ENCODE measurements around the gene TLR3.
A peak's percentile ranks its signal among the peaks of the same experiment; 100 is the strongest.

The TLR3 gene

DNA sequence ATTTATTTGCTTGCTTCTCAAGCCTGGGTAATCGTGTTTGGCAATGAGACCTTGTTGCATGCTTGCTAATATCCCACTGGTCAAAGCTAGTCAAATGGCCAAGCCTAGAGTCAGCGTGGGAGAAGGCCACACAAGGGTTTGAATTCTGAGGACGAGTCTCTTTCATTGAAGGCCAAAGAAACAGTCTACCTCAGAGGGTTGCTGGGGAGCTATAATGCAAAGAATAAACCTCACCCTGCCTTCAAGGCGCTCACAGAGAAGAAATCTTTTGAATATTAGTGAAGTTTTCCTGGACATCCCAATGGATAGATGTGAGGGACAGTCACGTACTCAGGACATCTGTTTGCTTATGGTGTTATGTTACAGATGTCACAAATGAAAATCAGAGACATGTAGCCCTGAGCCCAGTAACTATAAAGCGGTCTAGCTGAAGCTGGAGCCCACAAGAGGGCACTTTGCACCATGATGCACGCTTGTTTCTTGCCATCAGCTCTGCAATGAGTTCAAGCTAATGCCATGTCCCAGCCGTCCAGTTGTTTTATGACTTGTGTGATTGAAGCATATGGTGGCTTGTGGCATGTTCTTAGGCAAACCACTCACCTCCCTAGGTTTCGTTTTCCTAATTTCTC, 1.1 kb upstream of the TLR3 start:
- Histone ChIP-seq H3K4me1 (ENCODE audit: control insufficient read depth, insufficient read depth, low read length) (no peaks in the 10 kb centered on the region; the same call in 1 of the 2 replicates), H3K4me3 (ENCODE audit: low read depth, low read length) (no peak overlapping the region), H3K36me3 (ENCODE audit: control insufficient read depth in 2 of 2, insufficient read depth in 1 of 2, low read length in 2 of 2) (no peaks in the 10 kb centered on the region), H3K9me3 (ENCODE audit: control insufficient read depth, insufficient read depth, low read depth, low read length) (no peaks in the 10 kb centered on the region), H3K27ac (ENCODE audit: extremely low read depth, low read depth, low read length) (no peak overlapping the region)
- POLR2A ChIA-PET, result interaction anchor here (0.5 to 1.0 kb wide), 2 partner anchors 124 to 532 kb away, joined by 3 read pairs; partner anchors contain the start of gene CYP4V2
- CTCF ChIA-PET, result interaction anchor here (0.6 to 3.0 kb wide), 8 partner anchors 9 to 164 kb away, joined by 3 to 30 read pairs (median 4); no protein-coding TSS in a partner anchor
- TF ChIP-seq, protein P1, sequence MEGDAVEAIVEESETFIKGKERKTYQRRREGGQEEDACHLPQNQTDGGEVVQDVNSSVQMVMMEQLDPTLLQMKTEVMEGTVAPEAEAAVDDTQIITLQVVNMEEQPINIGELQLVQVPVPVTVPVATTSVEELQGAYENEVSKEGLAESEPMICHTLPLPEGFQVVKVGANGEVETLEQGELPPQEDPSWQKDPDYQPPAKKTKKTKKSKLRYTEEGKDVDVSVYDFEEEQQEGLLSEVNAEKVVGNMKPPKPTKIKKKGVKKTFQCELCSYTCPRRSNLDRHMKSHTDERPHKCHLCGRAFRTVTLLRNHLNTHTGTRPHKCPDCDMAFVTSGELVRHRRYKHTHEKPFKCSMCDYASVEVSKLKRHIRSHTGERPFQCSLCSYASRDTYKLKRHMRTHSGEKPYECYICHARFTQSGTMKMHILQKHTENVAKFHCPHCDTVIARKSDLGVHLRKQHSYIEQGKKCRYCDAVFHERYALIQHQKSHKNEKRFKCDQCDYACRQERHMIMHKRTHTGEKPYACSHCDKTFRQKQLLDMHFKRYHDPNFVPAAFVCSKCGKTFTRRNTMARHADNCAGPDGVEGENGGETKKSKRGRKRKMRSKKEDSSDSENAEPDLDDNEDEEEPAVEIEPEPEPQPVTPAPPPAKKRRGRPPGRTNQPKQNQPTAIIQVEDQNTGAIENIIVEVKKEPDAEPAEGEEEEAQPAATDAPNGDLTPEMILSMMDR (tag by site-specific recombination; IDR thresholded peaks at IDR 0.05), result peak; percentile 45; the same call in 1 of the 2 replicates
- TF ChIP-seq MZF1 (tag by site-specific recombination; IDR thresholded peaks at IDR 0.05; ENCODE audit: borderline replicate concordance) (no peak), TRIM28 (IDR thresholded peaks at IDR 0.05; ENCODE audit: borderline replicate concordance, low read length) (peak; percentile 93), PRDM1 (tag by site-specific recombination; IDR thresholded peaks at IDR 0.05) (no peak), ZFP41 (tag by site-specific recombination; IDR thresholded peaks at IDR 0.05; ENCODE audit: borderline replicate concordance) (no peak), KLF7 (tag by site-specific recombination; IDR thresholded peaks at IDR 0.05; ENCODE audit: borderline replicate concordance) (no peak), ZNF274 (IDR thresholded peaks at IDR 0.05; ENCODE audit: low read length) (no peak), ZNF274 (tag by site-specific recombination; IDR thresholded peaks at IDR 0.05; ENCODE audit: borderline replicate concordance) (no peak), ZNF341 (tag by site-specific recombination; IDR thresholded peaks at IDR 0.05; ENCODE audit: low read depth) (no peak), ZNF670 (tag by site-specific recombination; IDR thresholded peaks at IDR 0.05; ENCODE audit: low read depth) (no peak), ZNF266 (tag by site-specific recombination; IDR thresholded peaks at IDR 0.05; ENCODE audit: low read depth) (no peak), SCRT2 (tag by site-specific recombination; IDR thresholded peaks at IDR 0.05) (peak; percentile 27; the same call in 1 of the 2 replicates), ZNF133 (tag by site-specific recombination; IDR thresholded peaks at IDR 0.05) (no peak), ZNF2 (tag by site-specific recombination; IDR thresholded peaks at IDR 0.05) (peak; percentile 72; the same call in 1 of the 2 replicates), ZNF623 (tag by site-specific recombination; IDR thresholded peaks at IDR 0.05) (no peak), ZNF654 (tag by site-specific recombination; IDR thresholded peaks at IDR 0.05; ENCODE audit: low read depth) (peak; percentile 59), ZNF138 (tag by site-specific recombination; IDR thresholded peaks at IDR 0.05; ENCODE audit: borderline replicate concordance) (no peak), ZBTB8A (tag by site-specific recombination; IDR thresholded peaks at IDR 0.05) (peak; percentile 89)
- TF ChIP-seq, protein P2, sequence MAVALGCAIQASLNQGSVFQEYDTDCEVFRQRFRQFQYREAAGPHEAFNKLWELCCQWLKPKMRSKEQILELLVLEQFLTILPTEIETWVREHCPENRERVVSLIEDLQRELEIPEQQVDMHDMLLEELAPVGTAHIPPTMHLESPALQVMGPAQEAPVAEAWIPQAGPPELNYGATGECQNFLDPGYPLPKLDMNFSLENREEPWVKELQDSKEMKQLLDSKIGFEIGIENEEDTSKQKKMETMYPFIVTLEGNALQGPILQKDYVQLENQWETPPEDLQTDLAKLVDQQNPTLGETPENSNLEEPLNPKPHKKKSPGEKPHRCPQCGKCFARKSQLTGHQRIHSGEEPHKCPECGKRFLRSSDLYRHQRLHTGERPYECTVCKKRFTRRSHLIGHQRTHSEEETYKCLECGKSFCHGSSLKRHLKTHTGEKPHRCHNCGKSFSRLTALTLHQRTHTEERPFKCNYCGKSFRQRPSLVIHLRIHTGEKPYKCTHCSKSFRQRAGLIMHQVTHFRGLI (tag by site-specific recombination; IDR thresholded peaks at IDR 0.05), result no peak
- TF ChIP-seq, protein P3, sequence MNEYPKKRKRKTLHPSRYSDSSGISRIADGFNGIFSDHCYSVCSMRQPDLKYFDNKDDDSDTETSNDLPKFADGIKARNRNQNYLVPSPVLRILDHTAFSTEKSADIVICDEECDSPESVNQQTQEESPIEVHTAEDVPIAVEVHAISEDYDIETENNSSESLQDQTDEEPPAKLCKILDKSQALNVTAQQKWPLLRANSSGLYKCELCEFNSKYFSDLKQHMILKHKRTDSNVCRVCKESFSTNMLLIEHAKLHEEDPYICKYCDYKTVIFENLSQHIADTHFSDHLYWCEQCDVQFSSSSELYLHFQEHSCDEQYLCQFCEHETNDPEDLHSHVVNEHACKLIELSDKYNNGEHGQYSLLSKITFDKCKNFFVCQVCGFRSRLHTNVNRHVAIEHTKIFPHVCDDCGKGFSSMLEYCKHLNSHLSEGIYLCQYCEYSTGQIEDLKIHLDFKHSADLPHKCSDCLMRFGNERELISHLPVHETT (tag by site-specific recombination; IDR thresholded peaks at IDR 0.05), result no peak
- TF ChIP-seq, protein P4, sequence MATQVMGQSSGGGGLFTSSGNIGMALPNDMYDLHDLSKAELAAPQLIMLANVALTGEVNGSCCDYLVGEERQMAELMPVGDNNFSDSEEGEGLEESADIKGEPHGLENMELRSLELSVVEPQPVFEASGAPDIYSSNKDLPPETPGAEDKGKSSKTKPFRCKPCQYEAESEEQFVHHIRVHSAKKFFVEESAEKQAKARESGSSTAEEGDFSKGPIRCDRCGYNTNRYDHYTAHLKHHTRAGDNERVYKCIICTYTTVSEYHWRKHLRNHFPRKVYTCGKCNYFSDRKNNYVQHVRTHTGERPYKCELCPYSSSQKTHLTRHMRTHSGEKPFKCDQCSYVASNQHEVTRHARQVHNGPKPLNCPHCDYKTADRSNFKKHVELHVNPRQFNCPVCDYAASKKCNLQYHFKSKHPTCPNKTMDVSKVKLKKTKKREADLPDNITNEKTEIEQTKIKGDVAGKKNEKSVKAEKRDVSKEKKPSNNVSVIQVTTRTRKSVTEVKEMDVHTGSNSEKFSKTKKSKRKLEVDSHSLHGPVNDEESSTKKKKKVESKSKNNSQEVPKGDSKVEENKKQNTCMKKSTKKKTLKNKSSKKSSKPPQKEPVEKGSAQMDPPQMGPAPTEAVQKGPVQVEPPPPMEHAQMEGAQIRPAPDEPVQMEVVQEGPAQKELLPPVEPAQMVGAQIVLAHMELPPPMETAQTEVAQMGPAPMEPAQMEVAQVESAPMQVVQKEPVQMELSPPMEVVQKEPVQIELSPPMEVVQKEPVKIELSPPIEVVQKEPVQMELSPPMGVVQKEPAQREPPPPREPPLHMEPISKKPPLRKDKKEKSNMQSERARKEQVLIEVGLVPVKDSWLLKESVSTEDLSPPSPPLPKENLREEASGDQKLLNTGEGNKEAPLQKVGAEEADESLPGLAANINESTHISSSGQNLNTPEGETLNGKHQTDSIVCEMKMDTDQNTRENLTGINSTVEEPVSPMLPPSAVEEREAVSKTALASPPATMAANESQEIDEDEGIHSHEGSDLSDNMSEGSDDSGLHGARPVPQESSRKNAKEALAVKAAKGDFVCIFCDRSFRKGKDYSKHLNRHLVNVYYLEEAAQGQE (tag by site-specific recombination; IDR thresholded peaks at IDR 0.05), result no peak
- TF ChIP-seq, protein P5, sequence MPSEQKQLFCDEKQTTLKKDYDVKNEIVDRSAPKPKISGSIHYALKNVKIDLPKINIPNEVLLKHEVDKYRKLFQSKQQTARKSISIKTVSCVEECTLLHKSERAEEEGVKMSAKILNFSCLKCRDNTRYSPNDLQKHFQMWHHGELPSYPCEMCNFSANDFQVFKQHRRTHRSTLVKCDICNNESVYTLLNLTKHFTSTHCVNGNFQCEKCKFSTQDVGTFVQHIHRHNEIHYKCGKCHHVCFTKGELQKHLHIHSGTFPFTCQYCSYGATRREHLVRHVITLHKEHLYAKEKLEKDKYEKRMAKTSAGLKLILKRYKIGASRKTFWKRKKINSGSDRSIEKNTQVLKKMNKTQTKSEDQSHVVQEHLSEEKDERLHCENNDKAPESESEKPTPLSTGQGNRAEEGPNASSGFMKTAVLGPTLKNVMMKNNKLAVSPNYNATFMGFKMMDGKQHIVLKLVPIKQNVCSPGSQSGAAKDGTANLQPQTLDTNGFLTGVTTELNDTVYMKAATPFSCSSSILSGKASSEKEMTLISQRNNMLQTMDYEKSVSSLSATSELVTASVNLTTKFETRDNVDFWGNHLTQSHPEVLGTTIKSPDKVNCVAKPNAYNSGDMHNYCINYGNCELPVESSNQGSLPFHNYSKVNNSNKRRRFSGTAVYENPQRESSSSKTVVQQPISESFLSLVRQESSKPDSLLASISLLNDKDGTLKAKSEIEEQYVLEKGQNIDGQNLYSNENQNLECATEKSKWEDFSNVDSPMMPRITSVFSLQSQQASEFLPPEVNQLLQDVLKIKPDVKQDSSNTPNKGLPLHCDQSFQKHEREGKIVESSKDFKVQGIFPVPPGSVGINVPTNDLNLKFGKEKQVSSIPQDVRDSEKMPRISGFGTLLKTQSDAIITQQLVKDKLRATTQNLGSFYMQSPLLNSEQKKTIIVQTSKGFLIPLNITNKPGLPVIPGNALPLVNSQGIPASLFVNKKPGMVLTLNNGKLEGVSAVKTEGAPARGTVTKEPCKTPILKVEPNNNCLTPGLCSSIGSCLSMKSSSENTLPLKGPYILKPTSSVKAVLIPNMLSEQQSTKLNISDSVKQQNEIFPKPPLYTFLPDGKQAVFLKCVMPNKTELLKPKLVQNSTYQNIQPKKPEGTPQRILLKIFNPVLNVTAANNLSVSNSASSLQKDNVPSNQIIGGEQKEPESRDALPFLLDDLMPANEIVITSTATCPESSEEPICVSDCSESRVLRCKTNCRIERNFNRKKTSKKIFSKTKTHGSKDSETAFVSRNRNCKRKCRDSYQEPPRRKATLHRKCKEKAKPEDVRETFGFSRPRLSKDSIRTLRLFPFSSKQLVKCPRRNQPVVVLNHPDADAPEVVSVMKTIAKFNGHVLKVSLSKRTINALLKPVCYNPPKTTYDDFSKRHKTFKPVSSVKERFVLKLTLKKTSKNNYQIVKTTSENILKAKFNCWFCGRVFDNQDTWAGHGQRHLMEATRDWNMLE (tag by site-specific recombination; conservative IDR thresholded peaks at IDR 0.05; ENCODE audit: low read depth), result no peak
